HEK293 (cell line): ENCODE results near the gene SAMD4A.

Experiments
- KLF16 ChIP-seq: fragments of 450-650 bp; formaldehyde crosslinking; IDR thresholded peaks from 2 replicates; pipeline ENCODE4 v1.5.1; 2017; ENCODE audit warnings: missing biosample characterization, missing genetic modification characterization
- MYNN ChIP-seq: fragments of 450-650 bp; formaldehyde crosslinking; IDR thresholded peaks from 2 replicates; pipeline ENCODE4 v1.5.1; 2016; ENCODE audit warnings: missing biosample characterization, missing genetic modification characterization, borderline replicate concordance
- SP2 ChIP-seq: fragments of 450-650 bp; formaldehyde crosslinking; IDR thresholded peaks from 2 replicates; pipeline ENCODE4 v1.5.1; 2016; ENCODE audit warnings: missing biosample characterization, missing genetic modification characterization
- TCF7L2 ChIP-seq: IDR thresholded peaks from 2 replicates; pipeline ENCODE4 v1.6.1; 2011; ENCODE audit warnings: low read depth, mild to moderate bottlenecking, inconsistent platforms, low read length, moderate library complexity, borderline replicate concordance
- YY1 ChIP-seq: fragments of 450-650 bp; formaldehyde crosslinking; IDR thresholded peaks from 2 replicates; pipeline ENCODE4 v1.5.1; 2018; ENCODE audit warnings: missing biosample characterization, missing genetic modification characterization
- ZNF311 ChIP-seq: fragments of 450-650 bp; formaldehyde crosslinking; IDR thresholded peaks from 2 replicates; pipeline ENCODE4 v1.5.1; 2017; ENCODE audit warnings: missing biosample characterization, missing genetic modification characterization, borderline replicate concordance
- ZNF561 ChIP-seq: fragments of 450-650 bp; IDR thresholded peaks from 2 replicates; pipeline ENCODE4 v1.5.1; 2018; ENCODE audit warnings: missing biosample characterization, missing genetic modification characterization, borderline replicate concordance
- TF ChIP-seq, protein P1 (sequence below): fragments of 450-650 bp; formaldehyde crosslinking; IDR thresholded peaks from 2 replicates; pipeline ENCODE4 v1.5.1; 2016; ENCODE audit warnings: missing biosample characterization, missing genetic modification characterization
- TF ChIP-seq, protein P2 (sequence below): fragments of 450-650 bp; IDR thresholded peaks from 2 replicates; pipeline ENCODE4 v1.5.1; 2018; ENCODE audit warnings: missing biosample characterization, missing genetic modification characterization
- TF ChIP-seq, protein P3 (sequence below): fragments of 450-650 bp; formaldehyde crosslinking; IDR thresholded peaks from 2 replicates; pipeline ENCODE4 v1.5.1; 2016; ENCODE audit warnings: missing biosample characterization, missing genetic modification characterization

DNA sequence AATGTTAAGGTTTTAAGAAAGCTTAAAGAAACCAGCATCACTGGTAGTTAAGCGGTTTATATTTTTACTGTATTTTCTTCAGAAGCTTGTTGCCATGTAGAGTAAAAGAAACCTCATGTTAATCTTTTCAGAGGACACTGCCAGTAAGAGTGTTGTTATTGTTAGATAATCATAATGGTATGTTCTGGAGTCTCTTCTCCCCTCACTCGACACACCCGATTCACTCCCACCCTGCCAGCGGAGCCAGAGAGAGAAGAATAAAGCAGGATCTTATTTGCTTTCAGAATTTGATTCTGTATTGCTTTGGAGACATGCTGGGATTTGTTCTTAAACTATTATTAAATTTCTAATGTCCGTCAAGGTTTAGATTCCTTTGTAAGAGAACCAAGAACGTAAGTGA is 113.7 kb downstream of the SAMD4A start:
- TF ChIP-seq MYNN (tag by site-specific recombination) (no peak), SP2 (tag by site-specific recombination) (no peak), ZNF561 (tag by site-specific recombination) (no peak), ZNF311 (tag by site-specific recombination) (no peak), TCF7L2 (no peak), KLF16 (tag by site-specific recombination) (no peak), YY1 (tag by site-specific recombination) (no peak)
- TF ChIP-seq, protein P1, sequence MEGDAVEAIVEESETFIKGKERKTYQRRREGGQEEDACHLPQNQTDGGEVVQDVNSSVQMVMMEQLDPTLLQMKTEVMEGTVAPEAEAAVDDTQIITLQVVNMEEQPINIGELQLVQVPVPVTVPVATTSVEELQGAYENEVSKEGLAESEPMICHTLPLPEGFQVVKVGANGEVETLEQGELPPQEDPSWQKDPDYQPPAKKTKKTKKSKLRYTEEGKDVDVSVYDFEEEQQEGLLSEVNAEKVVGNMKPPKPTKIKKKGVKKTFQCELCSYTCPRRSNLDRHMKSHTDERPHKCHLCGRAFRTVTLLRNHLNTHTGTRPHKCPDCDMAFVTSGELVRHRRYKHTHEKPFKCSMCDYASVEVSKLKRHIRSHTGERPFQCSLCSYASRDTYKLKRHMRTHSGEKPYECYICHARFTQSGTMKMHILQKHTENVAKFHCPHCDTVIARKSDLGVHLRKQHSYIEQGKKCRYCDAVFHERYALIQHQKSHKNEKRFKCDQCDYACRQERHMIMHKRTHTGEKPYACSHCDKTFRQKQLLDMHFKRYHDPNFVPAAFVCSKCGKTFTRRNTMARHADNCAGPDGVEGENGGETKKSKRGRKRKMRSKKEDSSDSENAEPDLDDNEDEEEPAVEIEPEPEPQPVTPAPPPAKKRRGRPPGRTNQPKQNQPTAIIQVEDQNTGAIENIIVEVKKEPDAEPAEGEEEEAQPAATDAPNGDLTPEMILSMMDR (tag by site-specific recombination), result no peak
- TF ChIP-seq, protein P2, sequence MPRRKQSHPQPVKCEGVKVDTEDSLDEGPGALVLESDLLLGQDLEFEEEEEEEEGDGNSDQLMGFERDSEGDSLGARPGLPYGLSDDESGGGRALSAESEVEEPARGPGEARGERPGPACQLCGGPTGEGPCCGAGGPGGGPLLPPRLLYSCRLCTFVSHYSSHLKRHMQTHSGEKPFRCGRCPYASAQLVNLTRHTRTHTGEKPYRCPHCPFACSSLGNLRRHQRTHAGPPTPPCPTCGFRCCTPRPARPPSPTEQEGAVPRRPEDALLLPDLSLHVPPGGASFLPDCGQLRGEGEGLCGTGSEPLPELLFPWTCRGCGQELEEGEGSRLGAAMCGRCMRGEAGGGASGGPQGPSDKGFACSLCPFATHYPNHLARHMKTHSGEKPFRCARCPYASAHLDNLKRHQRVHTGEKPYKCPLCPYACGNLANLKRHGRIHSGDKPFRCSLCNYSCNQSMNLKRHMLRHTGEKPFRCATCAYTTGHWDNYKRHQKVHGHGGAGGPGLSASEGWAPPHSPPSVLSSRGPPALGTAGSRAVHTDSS (tag by site-specific recombination), result no peak
- TF ChIP-seq, protein P3, sequence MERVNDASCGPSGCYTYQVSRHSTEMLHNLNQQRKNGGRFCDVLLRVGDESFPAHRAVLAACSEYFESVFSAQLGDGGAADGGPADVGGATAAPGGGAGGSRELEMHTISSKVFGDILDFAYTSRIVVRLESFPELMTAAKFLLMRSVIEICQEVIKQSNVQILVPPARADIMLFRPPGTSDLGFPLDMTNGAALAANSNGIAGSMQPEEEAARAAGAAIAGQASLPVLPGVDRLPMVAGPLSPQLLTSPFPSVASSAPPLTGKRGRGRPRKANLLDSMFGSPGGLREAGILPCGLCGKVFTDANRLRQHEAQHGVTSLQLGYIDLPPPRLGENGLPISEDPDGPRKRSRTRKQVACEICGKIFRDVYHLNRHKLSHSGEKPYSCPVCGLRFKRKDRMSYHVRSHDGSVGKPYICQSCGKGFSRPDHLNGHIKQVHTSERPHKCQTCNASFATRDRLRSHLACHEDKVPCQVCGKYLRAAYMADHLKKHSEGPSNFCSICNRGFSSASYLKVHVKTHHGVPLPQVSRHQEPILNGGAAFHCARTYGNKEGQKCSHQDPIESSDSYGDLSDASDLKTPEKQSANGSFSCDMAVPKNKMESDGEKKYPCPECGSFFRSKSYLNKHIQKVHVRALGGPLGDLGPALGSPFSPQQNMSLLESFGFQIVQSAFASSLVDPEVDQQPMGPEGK (tag by site-specific recombination), result no peak
